Activated T-cell treated with anti-CD3 and anti-CD28 coated beads, Interleukin-2, amount 50 U/mL, for 1 hour (primary cell): ENCODE results near the gene BEX5.
"Not testable (repeated sequence)": the region's sequence is repeated elsewhere in the genome, so short reads cannot be mapped to it uniquely, and the experiment has no call there.

Experiments used
- DNase-seq: peaks from one replicate; pipeline ENCODE4 v3.0.0-alpha.2; 2020

Gene BEX5

DNA sequence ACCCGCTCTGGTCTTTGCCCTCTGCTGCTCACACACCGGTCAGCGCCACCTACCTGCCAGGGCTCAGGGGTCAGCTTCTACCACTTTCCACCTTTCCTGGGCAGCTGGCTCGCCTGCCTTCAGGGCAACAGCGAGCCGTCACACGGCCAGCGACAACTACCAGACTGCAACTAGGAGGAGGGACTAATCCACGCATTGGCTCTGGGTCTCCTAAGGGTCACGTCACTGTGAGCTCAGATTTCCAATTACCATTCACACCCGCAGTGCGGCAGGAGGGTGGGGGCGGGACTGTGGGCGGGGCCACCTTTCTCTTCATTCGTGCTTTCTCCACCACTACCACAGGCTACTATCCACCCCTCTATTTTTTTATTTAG lies at the start of gene BEX5:
Gene BEX5, minus strand, starts transcription at position 172 of the 374 bp plus-strand sequence. CDS start 1,712 bp downstream, outside the sequence.
- DNase-seq, result peak; percentile 58

DNA sequence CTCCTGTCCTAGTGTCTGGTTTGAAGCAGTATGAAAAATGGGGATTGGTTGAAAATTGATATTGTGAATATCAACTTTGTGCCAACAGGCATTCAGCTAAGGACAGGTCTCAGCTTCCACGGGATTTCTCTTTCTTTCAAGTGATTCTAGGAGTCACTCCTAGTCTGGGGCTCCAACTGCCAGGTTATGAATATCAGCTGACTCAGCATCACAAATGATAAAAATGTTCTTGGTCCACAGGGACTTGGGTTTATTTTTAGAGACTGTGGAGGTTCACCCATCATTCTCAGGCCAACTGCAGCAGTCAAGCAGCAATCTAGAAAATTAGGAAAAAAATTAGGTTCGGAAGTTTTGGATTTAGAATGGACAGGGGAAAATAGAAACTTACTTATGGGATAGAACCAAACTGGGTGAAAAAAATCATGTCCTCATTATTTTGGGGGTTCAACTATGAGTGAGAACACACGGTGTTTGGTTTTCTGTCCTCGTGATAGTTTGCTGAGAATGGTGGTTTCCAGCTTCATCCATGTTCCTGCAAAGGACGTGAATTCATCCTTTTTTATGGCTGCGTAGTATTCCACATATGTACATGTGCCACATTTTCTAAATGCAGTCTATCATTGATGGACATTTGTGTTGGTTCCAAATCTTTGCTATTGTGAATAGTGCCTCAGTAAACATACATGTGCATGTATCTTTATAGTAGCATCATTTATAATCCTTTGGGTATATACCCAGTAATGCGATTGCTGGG lies 30.4 kb upstream of the BEX5 start:
- no peak for DNase-seq

DNA sequence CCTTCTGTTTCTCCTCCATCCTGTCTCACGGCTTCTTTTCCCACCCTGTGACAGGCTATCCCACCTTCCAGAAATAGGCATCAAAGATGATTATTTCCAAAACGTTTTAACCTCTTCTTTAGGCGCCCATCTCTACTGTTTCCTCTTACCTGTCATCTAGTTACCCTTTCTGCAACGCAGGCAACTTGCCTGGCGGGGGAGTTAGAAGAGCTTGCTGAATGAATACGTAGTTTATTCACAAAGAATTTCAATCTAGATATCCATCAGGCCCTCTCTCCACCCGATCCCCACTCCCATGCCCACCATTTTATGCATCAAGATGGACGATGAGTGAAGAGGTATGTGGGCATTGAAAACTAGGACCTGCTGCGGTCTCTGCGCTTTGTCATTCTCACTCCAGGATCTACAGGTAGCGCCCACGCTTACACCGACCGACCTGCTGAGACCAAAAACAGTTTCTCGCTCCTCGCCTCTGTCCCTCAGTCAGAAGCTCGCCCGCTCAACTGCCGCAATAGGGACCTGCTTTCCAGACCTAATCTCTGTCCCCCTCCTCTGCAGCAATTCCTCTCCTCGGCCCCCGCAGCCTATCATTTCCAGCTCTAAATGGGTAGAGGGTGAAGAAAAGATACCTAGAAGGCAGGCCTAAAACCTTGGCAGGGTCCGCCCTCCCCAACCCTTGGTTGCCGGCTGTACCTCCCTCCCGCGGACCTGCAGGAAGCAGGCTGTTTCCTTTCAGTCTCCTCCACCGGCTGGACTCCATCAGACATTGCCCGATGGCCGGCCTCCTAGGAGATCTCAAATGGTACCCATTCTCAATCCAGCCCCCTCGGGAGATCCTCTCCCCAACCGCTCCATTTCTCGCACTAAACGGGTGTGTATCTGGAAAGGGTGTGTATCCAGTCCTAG lies 624 bp downstream of the BEX5 start:
- DNase-seq, result peak; percentile 37

DNA sequence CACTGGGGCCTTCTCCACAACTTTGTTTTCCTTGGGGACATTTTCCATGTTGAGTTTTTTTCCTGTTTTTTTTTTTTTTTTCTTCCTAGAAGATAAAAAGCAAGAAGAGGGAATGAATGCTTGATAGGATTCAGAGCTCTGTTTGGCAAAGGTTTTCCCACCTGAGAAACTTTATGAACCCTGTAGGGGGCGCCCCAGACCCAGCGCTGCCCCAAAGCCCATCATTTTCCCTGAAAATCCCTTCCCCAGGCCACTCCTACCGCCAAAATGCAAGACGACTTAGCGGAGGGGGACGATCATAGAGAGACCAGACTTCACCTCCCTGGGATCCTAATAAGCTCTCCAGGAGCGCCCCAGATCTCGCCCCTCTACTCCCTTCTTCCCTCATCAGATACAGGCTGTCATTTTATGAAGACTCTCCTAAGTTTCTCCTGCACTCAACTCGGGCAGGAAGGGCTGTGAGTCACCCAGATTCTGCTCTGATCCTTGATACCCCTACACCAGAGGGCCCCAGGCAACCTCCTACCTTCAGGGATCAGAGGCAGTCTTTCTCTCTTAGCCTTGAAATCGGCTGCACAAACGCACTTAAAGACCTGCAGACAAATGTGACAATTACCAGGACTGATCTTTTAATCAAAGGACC lies 1.4 kb downstream of the BEX5 start:
- peak; percentile 29 for DNase-seq

DNA sequence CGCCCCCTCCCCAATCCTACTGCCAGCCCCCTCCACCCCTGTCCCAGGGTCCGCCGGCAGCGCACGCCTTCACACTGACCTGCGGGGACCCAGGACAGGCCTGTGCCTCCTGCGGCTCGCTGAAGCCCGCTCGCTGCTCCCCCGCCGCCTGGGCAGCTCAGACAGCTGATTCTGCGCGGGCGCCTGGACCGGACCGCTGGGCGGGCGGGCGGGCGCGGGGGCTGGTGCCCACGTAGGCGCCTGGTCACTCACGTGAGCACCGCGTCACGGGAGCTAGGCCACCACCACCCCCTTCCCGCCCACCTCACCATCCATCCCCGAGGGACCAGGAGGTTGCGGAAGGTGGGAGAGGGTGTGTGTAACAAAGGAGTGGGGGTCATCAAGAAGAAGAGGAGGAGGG lies 13.5 kb downstream of the BEX5 start, which contains the start of gene TCEAL6:
Gene TCEAL6, minus strand, starts transcription at position 208 of the 400 bp plus-strand sequence.
- DNase-seq, result not testable (repeated sequence)

DNA sequence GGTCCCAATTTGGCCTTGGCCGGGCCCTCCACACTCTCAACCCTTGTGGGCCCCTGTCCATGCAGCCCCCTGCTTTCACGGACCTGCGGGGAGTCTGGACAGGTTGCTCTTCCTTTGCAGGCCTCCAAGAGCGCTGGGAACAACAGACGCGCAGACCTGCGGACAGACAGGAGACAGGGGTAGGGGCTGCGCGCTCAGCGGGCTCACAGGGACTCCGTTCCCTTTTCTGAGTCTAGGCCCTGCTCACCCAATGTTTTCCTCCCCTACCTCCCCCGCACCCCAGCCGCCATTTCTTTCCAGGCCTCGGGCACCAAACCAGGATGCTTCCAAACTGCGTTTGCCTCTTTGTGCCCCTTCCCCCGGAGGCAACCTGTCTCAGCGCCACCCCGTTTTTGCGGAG lies 14.1 kb downstream of the BEX5 start:
- not testable (repeated sequence) for DNase-seq

DNA sequence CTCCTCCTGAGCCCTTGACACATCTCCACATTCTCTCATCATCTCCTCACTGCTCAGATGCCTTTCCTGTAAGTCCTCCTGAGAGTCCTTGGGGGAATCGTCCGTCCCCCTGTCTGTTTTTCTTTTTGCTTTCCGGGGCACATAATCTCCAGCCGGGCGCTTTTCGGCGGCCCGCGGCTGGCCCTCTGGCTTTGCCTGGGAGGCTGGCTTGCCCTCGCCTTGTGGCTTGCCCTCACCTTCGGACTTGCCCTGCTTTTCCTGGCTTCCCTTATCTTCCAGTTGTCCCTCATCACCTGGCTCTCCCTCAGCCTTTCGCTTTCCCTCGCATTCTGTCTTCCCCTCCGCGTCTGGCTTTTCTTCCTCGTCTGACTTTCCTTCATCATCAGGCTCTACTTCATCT lies 14.9 kb downstream of the BEX5 start:
- DNase-seq, result not testable (repeated sequence)

DNA sequence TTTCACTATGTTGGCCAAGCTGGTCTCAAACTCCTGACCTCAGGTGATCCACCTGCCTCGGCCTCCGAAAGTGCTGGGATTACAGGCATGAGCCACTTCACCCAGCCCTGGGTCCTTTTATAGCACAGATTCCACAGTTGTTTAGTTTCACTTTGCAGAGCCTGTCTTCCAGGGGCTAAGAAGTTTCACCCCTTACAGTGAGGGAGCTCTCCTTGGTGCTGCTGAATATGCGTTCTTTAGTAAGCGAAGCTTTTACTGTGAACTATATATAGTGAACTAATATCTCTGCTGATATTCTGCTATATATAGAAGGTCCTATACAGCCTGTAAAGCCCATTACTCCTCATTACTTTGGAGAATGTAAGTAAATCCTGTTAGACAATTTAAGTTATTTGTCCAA lies 17.7 kb downstream of the BEX5 start:
- DNase-seq, result no peak

DNA sequence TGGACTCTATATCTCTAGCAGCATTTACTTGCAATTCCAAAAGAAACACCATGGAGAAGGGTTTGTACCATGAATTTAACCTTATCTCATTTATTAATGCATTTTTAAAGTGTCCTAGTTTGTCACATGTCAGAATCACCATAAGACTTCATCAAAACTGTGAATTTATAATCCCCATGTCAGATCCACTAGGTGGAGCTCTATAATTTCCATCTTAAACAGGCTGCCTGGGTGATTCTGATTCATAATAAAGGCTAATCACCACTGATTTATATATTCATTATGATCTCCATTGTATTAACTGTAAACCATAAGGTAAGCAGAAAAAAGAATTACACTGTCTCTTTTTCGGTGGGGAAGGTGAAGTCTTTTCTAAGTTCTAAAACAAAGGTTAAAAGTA lies 26.3 kb downstream of the BEX5 start:
- no peak for DNase-seq

DNA sequence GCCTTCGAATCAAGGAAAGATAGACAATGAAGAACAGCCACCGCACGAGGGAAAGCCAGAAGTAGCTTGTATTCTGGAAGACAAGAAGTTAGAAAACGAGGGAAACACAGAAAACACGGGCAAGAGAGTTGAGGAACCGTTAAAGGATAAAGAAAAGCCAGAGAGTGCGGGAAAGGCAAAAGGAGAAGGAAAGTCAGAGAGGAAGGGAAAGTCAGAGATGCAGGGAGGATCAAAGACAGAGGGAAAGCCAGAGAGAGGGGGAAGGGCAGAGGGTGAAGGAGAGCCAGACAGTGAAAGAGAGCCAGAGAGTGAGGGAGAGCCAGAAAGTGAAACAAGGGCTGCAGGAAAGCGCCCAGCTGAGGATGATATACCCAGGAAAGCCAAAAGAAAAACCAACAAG lies 28.9 kb downstream of the BEX5 start:
- no peak for DNase-seq

DNA sequence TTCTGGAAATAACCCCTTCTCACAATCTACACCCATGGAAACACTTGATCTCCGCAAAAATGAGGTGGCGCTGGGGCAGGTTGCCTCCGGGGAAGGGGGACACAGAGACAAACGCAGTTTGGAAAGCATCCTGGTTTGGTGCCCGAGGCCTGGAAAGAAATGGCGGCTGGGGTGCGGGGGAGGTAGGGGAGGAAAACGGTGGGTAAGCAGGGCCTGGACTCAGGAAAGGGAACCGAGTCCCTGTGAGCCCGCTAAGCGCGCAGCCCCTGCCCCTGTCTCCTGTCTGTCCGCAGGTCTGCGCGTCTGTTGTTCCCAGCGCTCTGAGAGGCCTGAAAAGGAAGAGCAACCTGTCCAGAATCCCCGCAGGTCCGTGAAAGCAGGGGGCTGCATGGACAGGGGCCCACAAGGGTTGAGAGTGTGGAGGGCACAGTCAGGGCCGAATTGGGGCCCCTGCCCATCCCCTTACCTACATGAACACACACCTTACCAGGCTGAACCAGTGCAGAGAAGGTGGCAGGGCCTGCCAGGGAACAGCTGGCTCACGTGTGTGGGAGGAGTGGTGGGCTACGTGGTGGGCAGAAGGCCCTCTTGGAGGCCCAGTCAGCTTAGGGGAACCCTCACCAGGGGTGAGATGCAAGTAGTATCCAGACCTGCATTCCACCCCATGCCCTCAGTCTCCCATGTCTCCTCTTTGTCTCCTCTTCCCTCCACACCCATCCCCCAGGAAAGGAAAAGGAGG lies 29.5 kb downstream of the BEX5 start:
- not testable (repeated sequence) for DNase-seq

DNA sequence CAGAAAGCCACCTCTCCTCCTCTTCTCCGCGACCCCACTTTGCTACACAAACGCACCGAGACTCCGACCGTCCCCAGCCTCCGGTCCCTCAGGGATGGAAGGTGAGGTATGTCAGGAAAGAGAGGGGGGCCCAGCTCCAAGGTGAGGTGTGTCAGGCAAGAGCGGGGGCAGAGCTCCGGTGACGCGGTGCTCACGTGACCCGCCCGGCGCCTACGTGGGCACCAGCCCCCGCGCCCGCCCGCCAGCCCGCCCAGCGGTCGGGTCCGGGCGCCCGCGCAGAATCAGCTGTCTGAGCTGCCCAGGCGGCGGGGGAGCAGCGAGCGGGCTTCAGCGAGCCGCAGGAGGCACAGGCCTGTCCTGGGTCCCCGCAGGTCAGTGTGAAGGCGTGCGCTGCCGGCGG lies 30.3 kb downstream of the BEX5 start, which contains the start of gene TCEAL2:
Gene TCEAL2, plus strand, starts transcription at position 244 of the 400 bp plus-strand sequence. CDS start 1,152 bp downstream, outside the sequence.
- DNase-seq, result peak; percentile 31

DNA sequence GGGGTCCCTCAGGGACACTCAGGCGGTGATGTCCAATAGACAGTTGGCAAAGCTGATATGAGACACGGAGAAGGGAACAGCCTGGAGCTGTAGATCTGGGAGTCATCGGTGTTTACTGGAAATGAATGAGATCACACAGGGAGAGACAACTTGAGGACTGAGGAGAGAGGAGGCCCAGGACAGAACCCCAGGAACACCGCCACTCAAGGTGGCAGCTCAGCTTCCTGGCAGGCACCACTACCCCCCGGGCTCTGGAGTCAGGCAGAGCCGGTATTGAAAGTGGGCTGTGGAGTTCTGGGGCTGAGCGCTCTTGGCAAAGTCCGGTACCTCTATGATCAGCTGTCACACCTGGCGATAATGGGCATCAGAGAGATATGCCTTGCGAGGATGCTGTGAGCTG lies 30.8 kb downstream of the BEX5 start:
- DNase-seq, result not testable (repeated sequence)

DNA sequence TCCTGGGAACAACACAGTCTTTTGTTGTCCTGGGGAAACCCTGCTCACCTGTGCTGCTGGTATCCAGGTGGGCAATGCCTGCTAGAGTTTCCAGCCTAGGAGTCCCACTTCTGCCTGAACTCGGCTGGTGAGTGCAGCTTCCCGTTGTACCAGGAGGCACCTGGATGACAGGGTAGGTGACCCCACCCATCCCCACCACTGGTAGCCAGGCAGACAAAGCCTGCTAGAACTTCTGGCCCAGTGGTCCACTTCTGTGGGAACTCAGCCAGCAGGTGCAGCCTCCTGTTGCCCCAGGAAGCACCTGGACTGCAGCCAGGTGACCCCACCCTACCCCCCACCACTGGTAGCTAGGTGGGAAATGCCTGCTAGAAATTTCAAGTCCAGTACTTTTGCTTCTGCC lies 40.0 kb downstream of the BEX5 start:
- DNase-seq, result no peak

DNA sequence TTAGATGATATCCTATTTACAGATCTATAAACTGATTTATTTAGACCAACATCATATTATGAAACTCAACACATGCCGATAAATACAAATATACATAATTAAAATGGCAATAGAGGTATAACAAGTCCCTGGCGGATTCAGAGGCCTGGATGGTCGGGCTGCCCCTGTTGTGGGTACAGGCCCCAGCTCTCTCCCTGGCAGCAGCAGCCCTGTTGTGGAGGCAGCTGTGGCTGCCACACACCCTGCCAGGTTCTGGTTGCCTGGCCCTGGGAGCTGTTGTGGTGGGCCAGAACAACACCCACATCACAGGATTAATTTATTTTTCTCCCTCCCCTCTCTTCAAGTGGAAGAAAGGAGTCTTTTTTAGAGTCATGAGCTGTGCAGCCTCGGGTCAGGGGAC lies 42.4 kb downstream of the BEX5 start:
- DNase-seq, result no peak
